Activated gamma-delta T cell treated with anti-CD3 and anti-CD28 coated beads, Interleukin-2, amount 50 U/mL, for 16 hours (primary cell): Measurements from ENCODE around the gene PDE6B.
"Not testable (repeated sequence)": the region's sequence is repeated elsewhere in the genome, so short reads cannot be mapped to it uniquely, and the experiment has no call there.

Source experiments
- DNase-seq: peaks from one replicate; pipeline ENCODE4 v3.0.0-alpha.2; 2020; ENCODE audit warnings: low read depth

Gene PDE6B

GRCh38 chr4:624705-625590 lies at the start of gene PDE6B:
Gene PDE6B, plus strand, starts transcription at chr4:625573. Its CDS starts 54 bp downstream, at chr4:625627.
- no peak for DNase-seq

DNA sequence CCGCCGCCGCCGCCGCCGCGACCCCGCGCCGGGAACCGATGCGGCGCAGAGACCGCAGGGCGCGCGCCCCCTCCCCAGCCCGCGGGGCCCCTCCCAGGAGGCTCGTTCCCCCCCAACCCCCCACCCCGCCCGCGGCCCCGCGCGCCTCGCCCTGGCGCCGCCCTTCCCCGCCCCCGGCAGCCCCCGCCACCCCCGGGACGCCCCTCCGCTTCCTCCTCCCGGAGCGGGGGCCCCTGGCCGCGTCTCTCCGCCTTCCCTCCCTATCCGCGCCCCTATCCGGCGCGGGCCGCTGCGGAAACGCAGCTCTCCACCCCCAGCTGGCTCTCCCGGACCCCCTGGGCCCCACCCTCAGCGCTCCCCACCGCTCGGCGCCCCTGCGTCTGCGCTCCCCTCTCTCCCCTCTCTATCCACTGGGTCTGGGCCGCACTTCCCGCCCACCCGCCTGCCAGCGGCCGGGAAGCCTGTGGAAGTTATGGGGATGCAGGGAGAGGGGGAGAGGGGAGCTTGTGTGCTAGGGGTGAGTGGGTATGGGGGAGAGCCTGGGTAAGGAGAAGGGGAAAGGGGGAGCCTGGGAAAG lies 49.0 kb upstream of the PDE6B start, which contains the start of gene TMEM271:
Gene TMEM271 (minus strand): TSS at position 51 of the 577 bp plus-strand sequence. CDS start 233 bp downstream, outside the sequence.
- DNase-seq, result no peak

DNA sequence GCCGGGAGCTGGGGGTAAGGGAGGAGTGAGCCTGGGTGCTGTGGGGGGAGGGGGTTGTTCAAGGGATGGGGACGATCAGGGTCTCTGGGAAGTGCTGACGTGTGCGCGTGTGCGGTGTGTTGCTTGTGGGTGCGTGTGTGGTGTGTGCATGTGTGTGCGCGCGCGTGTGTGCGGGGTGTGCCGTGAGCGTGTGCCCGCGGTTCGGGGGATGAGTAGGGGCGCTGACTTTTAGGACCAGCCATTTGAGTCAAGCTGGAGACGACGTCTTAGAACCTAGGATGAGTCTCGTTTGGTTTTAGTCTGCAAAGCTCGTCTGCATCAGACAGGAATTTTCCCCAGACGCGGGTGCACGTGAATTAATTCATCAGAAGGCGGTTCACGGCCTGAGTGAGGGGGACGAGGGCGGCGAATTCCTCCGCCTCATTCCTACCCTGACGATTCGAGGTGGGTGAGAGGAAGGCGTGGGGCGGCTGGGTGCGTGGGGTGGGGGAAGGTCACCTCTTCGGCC lies 48.3 kb upstream of the PDE6B start:
- DNase-seq, result no peak

- no peak for DNase-seq
Observed at GRCh38 chr4:577499-578450, 47.6 kb upstream of the PDE6B start.

DNA sequence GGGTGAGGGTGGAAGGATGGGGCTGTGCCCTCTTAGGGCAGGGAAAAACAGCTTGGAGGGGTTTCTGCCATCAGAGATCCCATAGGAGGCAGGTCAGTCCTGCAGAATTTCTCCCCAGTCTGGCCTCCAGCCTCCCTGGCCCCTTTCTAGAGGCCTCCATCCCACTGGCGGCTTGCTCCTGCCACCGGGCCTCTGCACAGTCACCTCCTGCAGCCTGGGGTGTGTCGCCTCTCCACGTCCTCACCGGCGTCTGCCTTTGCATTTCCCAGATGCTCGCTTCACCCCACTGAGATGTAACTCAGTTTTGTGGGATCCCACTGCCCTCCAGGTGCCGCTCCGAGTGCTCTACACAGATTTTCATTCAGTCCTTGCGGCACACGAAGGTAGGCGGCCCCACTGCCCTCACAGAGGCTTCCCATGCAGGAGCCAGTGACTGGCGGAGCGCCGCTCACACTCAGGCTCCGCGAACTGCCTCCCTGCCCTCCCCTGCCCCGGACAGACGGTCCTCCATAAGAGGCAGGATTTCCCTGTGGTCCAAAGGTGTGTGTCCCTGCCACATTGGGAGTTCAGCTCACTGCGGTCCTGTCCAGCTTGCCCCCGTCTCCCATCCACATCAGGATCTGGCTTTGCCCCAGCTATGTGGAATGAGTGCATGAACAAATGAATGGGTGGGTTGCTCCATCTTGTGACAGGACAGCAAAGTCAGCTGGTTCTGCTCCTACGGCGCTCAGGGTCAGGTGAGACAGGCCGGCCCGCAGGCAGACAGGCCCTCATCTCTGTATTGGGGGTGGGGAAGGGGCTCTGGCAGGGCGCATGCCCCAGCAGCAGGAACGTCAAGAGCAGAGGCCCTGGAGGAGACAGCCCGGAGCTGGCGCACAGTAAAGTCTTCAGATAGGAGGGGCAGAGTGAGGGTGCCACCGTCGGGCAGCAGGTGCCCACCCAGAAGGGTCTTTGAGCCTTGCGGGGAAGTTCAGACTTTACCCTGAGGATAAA lies 46.6 kb upstream of the PDE6B start:
- no peak for DNase-seq

DNA sequence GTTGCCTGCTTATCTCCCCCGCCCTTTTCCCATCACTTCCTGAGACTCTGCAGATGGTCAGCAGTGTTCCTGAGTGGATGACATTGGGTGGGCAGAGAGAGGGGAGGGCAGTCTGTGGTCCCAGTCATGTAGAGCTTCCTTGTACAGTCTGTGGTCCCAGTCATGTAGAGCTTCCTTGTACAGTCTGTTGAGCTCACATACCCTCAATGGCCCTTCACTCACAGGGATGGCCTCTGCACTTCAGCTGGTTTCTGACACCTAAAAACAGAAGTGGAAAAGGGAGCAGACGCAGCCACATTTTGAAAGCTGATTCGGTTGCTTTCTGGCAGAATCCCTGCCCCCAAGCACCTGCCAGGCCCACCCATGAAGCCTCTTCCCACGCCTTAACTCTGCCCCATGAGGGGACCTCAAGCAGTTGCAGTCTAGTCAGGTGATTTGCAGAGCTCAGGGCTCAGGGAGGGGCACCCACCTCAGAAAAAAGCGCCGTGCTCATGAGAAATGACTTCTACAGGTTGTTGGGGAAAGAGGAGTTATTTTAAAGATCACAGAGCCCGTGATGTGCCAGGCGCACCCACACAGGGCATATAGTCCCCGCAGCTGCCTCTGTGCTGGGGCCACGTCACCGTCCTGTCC lies 45.7 kb upstream of the PDE6B start:
- DNase-seq, result no peak

GRCh38 chr4:581181-581580 lies 44.2 kb upstream of the PDE6B start:
- no peak for DNase-seq

DNA sequence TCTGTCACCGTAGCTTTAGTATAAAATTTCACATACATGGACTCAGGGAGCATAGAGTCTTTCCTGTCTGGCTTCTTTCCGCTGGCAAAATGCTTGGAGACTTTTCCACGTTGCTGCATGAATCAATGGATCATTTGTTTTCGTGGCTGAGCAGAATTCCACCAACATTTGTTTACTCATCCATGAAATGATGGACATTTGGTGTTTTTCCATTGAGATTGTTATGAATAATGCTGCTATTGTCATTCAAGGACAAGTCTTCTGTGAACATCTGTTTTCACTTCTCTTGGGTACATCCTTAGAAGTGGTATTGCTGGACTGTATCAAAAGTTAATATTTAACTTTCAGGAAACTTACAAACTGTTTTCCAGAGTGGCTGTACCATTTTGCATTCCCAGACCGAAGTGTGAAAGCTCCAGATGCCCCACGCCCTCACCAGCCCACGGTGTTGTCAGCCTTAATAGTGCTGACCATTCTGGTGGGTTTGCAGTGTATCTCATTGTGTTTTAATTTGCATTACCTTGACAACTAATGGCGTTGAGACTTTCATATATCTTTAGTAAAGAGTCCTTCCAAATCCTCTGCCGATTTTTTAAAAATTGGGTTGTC lies 43.5 kb upstream of the PDE6B start:
- DNase-seq, result no peak

GRCh38 chr4:583820-584219 lies 41.6 kb upstream of the PDE6B start:
- DNase-seq, result no peak

- no peak for DNase-seq
Observed at GRCh38 chr4:587671-588350, 37.6 kb upstream of the PDE6B start.

GRCh38 chr4:588351-588849 lies 37.0 kb upstream of the PDE6B start:
- DNase-seq, result no peak

GRCh38 chr4:589219-589963 lies 36.0 kb upstream of the PDE6B start:
- no peak for DNase-seq

DNA sequence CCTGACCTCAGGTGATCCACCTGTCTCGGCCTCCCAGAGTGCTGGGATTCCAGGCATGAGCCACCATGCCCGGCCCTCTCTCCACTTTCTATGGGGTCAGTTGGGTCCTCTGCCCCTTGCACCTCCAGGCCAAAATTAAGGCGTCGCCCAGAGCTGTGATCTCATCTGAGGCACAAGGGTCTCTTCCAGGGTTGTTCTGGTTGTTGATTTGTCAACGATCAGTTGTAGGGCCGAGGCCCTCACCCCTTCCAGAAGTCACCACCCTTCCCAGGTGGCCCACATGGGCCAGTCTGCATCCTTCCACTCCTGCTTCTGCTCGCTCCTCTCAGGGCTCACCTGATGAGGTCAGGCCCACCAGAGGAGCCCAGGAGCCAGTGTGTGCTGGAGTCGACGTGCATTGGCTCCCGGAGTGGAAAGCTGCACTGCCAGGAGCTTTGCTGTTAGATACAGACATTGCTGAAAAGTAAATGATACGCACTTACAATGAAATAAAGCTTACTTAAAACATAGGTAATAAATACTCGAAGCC lies 35.0 kb upstream of the PDE6B start:
- DNase-seq, result no peak

- DNase-seq, result not testable (repeated sequence)
Observed at GRCh38 chr4:592178-592577, 33.2 kb upstream of the PDE6B start.

DNA sequence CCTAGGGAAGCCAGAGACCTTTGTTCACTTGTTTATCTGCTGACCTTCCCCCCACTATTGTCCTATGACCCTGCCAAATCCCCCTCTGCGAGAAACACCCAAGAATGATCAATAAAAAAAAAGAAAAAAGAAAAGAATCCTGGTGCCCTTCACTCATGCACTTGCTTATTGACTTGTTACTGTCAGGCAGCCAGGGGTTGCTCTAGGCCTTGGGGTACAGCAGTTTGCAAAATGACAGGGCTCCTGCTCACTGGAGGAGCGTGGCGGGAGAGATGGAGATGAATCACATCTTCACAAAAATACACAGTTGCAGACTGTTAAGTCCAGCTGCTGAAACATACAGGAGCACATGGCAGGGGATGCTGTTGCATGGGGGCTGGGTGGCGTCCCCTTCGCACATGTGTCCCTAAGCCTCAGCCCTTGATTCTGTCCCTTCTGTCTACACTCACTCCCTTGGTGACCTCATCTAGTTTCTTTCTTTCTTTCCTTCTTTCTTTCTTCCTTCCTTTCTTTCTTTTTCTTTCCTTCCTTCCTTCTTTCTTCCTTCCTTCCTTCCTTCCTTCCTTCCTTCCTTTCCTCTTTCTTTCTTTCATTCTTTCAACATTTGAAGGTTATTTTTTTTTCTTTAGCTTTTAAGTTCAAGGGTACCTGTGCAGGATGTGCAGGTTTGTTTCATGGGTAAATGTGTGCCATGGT lies 32.4 kb upstream of the PDE6B start:
- DNase-seq, result no peak

DNA sequence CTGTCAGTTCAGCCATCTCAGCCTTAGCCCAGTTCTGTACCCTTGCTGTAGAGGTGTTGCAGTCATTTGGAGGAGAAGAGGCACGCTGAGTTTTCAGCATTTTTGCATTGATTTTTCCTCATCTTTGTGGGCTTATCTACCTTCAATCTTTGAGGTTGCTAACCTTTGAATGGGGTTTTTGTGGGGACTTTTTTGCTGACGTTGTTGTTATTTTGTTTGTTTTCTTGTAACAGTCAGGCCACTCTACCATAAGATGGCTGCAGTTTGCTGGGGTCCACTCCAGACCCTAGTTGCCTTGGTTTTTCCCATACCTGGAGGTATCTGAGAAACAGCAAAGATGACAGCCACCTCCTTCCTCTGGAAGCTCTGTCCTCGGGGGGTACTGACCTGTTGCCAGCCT lies 26.4 kb upstream of the PDE6B start:
- no peak for DNase-seq

DNA sequence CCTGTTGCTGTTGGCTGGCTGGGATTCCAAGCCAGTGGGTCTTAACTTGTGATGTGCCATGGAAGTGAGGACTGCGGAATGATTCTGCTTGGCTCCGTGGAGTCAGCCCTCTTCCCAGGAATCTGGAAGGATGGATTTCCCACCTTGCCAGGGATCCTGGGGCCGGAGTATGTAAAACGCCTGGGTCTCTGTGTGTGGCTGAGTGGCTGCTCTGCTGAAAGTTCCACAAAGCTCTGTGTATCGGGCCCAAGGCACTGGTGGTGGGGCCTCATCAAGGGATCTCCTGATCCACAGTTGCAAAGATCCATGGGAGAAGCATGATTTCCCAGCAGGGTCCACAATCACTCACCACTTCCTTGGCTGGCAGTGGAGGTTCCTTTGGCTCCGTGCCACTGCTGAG lies 25.2 kb upstream of the PDE6B start:
- DNase-seq, result no peak
